Superior temporal gyrus (tissue), 1 donor: Measurements from ENCODE around the gene CCZ1.
"Not testable (repeated sequence)": the region's sequence is repeated elsewhere in the genome, so short reads cannot be mapped to it uniquely, and the experiment has no call there.

Experiments used
- DNase-seq: peaks from one replicate; pipeline ENCODE4 v3.0.0-alpha.2; 2016; ENCODE audit errors: extremely low spot score

CCZ1 gene

GRCh38 chr7:5898480-5899224, at the start of gene CCZ1:
Gene CCZ1, plus strand, starts transcription at chr7:5898733. Its CDS starts 67 bp downstream, at chr7:5898800.
- DNase-seq, result peak; percentile 40

- no peak for DNase-seq
Observed at GRCh38 chr7:5850944-5851343, 47.6 kb upstream of the CCZ1 start.

GRCh38 chr7:5854738-5855137, 43.8 kb upstream of the CCZ1 start:
- no peak for DNase-seq

GRCh38 chr7:5857041-5857575, 41.4 kb upstream of the CCZ1 start:
- not testable (repeated sequence) for DNase-seq

GRCh38 chr7:5858494-5858893, 40.0 kb upstream of the CCZ1 start:
- DNase-seq, result not testable (repeated sequence)

GRCh38 chr7:5861281-5861680, 37.3 kb upstream of the CCZ1 start:
- not testable (repeated sequence) for DNase-seq

GRCh38 chr7:5862753-5863366, 35.7 kb upstream of the CCZ1 start:
- DNase-seq, result not testable (repeated sequence)

- peak; percentile 53 for DNase-seq
Observed at GRCh38 chr7:5865279-5865931, 33.1 kb upstream of the CCZ1 start.

- DNase-seq, result no peak
Observed at GRCh38 chr7:5867060-5867459, 31.5 kb upstream of the CCZ1 start.

GRCh38 chr7:5868928-5869341, 29.6 kb upstream of the CCZ1 start:
- not testable (repeated sequence) for DNase-seq

GRCh38 chr7:5869691-5870090, 28.8 kb upstream of the CCZ1 start:
- no peak for DNase-seq

GRCh38 chr7:5870311-5870710, 28.2 kb upstream of the CCZ1 start:
- peak; percentile 57 for DNase-seq

- peak; percentile 68 for DNase-seq
Observed at GRCh38 chr7:5872326-5872725, 26.2 kb upstream of the CCZ1 start.

- DNase-seq, result peak; percentile 22
Observed at GRCh38 chr7:5879591-5879990, 18.9 kb upstream of the CCZ1 start.

- peak; percentile 76 for DNase-seq
Observed at GRCh38 chr7:5880106-5880505, 18.4 kb upstream of the CCZ1 start.

GRCh38 chr7:5884431-5884830, 14.1 kb upstream of the CCZ1 start:
- not testable (repeated sequence) for DNase-seq

GRCh38 chr7:5888021-5888420, 10.5 kb upstream of the CCZ1 start:
- not testable (repeated sequence) for DNase-seq

- DNase-seq, result not testable (repeated sequence)
Observed at GRCh38 chr7:5890244-5890643, 8.3 kb upstream of the CCZ1 start.

- no peak for DNase-seq
Observed at GRCh38 chr7:5892498-5892897, 6.0 kb upstream of the CCZ1 start.

- peak; percentile 73 for DNase-seq
Observed at GRCh38 chr7:5897369-5897919, 1.1 kb upstream of the CCZ1 start.

- not testable (repeated sequence) for DNase-seq
Observed at GRCh38 chr7:5903002-5903401, 4.5 kb downstream of the CCZ1 start.

GRCh38 chr7:5904726-5905125, 6.2 kb downstream of the CCZ1 start:
- not testable (repeated sequence) for DNase-seq
